Psoas muscle (tissue), 8 donors: Measurements from ENCODE around the gene APPL2. TPM values are rescaled to one million over a fixed set of nuclear protein-coding genes. Genes with fewer than 3 reads are reported as not detected.
"Not testable (repeated sequence)": the region's sequence is repeated elsewhere in the genome, so short reads cannot be mapped to it uniquely, and the experiment has no call there.

Experiments
- ATAC-seq, 4 donors: fragments of 200-7000 bp; cut with Tn5 transposase; one replicate each; pipeline ENCODE4 v1.9.1; 2020; ENCODE audit warnings: moderate library complexity in 3 of 4, mild to moderate bottlenecking in 2 of 4
- DNase-seq, 2 donors: peaks; one replicate each; pipeline ENCODE4 v3.0.0-alpha.2; 2020
- H3K27ac ChIP-seq: fragments of 200-600 bp; one replicate; pipeline ENCODE4 v1.8.0; 2022
- H3K27me3 ChIP-seq, 3 donors: fragments of 200-600 bp in 1 of 3; one replicate each; pipeline versions ENCODE4 v1.6.1 to v1.8.0; 2013 to 2022; ENCODE audit warnings: low read length in 2 of 3, mild to moderate bottlenecking in 2 of 3, moderate library complexity in 1 of 3; ENCODE audit not compliant: insufficient read depth in 3 of 3
- H3K36me3 ChIP-seq, 2 donors: fragments of 200-600 bp in 1 of 2; one replicate each; pipeline versions ENCODE4 v1.6.1 to v1.8.0; 2013 to 2022; ENCODE audit warnings: low read depth in 1 of 2, mild to moderate bottlenecking in 1 of 2, moderate library complexity in 1 of 2; ENCODE audit not compliant: insufficient read depth in 1 of 2
- H3K4me1 ChIP-seq: fragments of 200-600 bp; one replicate; pipeline ENCODE4 v1.8.0; 2022
- H3K4me3 ChIP-seq: fragments of 200-600 bp; one replicate; pipeline ENCODE4 v1.8.0; 2022; ENCODE audit warnings: mild to moderate bottlenecking
- H3K9me3 ChIP-seq: fragments of 200-600 bp; one replicate; pipeline ENCODE4 v1.8.0; 2022
- CTCF ChIP-seq: fragments of 200-600 bp; IDR thresholded peaks from one replicate; pipeline ENCODE4 v1.8.0; 2022; ENCODE audit warnings: antibody characterized with exemption
- WGBS, 3 donors: extraction: QIAGEN DNeasy Blood & Tissue Kit; methylation state at CpG; one replicate each; pipeline versions ENCODE4 v1.1.6 to v1.1.7; 2013; 5-methylcytosine and 5-hydroxymethylcytosine counted together
- intact Hi-C, 2 donors: fragments of 100-400 bp; cut with DNase I; formaldehyde crosslinking; loops; one replicate each; pipeline versions ENCODE4 v1.11.0 to v1.14.2; 2022
- polyA plus RNA-seq, 3 donors: library from polyadenylated mRNA; stranded (reverse); fragments of 200-250 nt; gene quantifications; one replicate each; pipeline ENCODE4 v1.2.3, GENCODE V29; 2013
- total RNA-seq, 4 donors: library from RNA; stranded (reverse); fragmentation: NEBNext Ultra II Directional in 2 of 4; extraction: Animal tissue kit (Norgen Biotek cat#: 25700) in 2 of 4; gene quantifications; one replicate each; pipeline versions ENCODE4 v1.2.1 to v1.2.4, GENCODE V29; 2021 to 2023
- donor health status: healthy with polysubstance abuse.
- donor health status: DM: no; HTN: no; CAD: no; lungs with moderate emphysema.
- donor health status: Bipolar disorder and iron deficiency.
- donor health status: healthy.
- donor health status: DM: yes; HTN: yes; CAD: no.
- donor health status: DM: no; HTN: no; CAD: no.
- donor health status: DM: no; HTN: no; CAD: no.
- donor health status: DM: yes; HTN: yes; CAD: no.

APPL2 gene
- total and polyA plus RNA-seq, 7 donors, result 7.3 to 14.8 (median 10.4) TPM

GRCh38 chr12:105252901-105253300, 16.9 kb upstream of the APPL2 start:
- DNase-seq (no peak), ATAC-seq (no peak)
- TF ChIP-seq CTCF, result no peak
- intact Hi-C loops, result no loop called here
- no peaks in the 10 kb centered on the region for H3K27me3 ChIP-seq
- WGBS, 3 donors, result 84 to 91% (median 89%) methylated on average over 5 of the region's 5 CpGs
- no peak overlapping the region for H3K4me3 ChIP-seq
- H3K36me3 ChIP-seq, result no peaks in the 10 kb centered on the region
- H3K9me3 ChIP-seq, result no peaks in the 10 kb centered on the region
- H3K27ac ChIP-seq, result no peak overlapping the region
- no peaks in the 10 kb centered on the region for H3K4me1 ChIP-seq

GRCh38 chr12:105245776-105246427, 9.9 kb upstream of the APPL2 start:
- H3K4me3 ChIP-seq, DNase-seq, H3K9me3 ChIP-seq, H3K27me3 ChIP-seq, H3K4me1 ChIP-seq, intact Hi-C loops, ATAC-seq, H3K36me3 ChIP-seq, H3K27ac ChIP-seq: not testable (repeated sequence)
- 85 to 91% (median 86%) methylated on average over 18 to 20 of the region's 20 CpGs for WGBS, 3 donors

GRCh38 chr12:105245291-105245690, 9.3 kb upstream of the APPL2 start:
- no peak for TF ChIP-seq CTCF
- H3K27ac ChIP-seq, result no peak overlapping the region
- H3K27me3 ChIP-seq, result no peaks in the 10 kb centered on the region
- H3K4me3 ChIP-seq, result no peak overlapping the region
- no peak for DNase-seq
- intact Hi-C loops, result no loop called here
- WGBS, 3 donors, result 71 to 74% (median 73%) methylated on average over 4 of the region's 4 CpGs
- no peaks in the 10 kb centered on the region for H3K36me3 ChIP-seq
- ATAC-seq, result no peak
- H3K4me1 ChIP-seq, result no peaks in the 10 kb centered on the region
- H3K9me3 ChIP-seq, result no peaks in the 10 kb centered on the region

- peaks cover 4% of the 10 kb centered on the region for H3K4me1 ChIP-seq
- ATAC-seq (no peak), DNase-seq (no peak)
- H3K4me3 ChIP-seq, result no peak overlapping the region
- no peaks in the 10 kb centered on the region for H3K27me3 ChIP-seq
- intact Hi-C loops, result no loop called here
- 83 to 93% (median 86%) methylated on average over 1 of the region's 1 CpG for WGBS, 3 donors
- H3K36me3 ChIP-seq, result no peaks in the 10 kb centered on the region
- no peak for TF ChIP-seq CTCF
- no peak overlapping the region for H3K27ac ChIP-seq
- no peaks in the 10 kb centered on the region for H3K9me3 ChIP-seq
Measured at GRCh38 chr12:105240228-105240627, 4.3 kb upstream of the APPL2 start.

- H3K9me3 ChIP-seq, result no peaks in the 10 kb centered on the region
- no peak for ATAC-seq
- H3K27me3 ChIP-seq, result no peaks in the 10 kb centered on the region
- 69 to 79% (median 74%) methylated on average over 5 of the region's 5 CpGs for WGBS, 3 donors
- TF ChIP-seq CTCF, result no peak
- no peak for DNase-seq
- H3K36me3 ChIP-seq, result no peaks in the 10 kb centered on the region
- peaks cover 14% of the 10 kb centered on the region for H3K4me1 ChIP-seq
- H3K27ac ChIP-seq, result no peak overlapping the region
- no peak overlapping the region for H3K4me3 ChIP-seq
- intact Hi-C loops, result loop anchor here in 1 of 2 donors (5.0 kb wide), 1 partner anchor 143 kb away; no protein-coding TSS in a partner anchor
Measured at GRCh38 chr12:105239304-105239703, 3.3 kb upstream of the APPL2 start.
